HG02763 (cell line): ENCODE measurements around the gene ESYT2.
A peak's percentile ranks its signal among the peaks of the same experiment; 100 is the strongest.

Experiments
- ATAC-seq: cut with Tn5 transposase; IDR thresholded peaks from one replicate; pipeline ENCODE4 v1.9.1; 2021; ENCODE audit warnings: mild to moderate bottlenecking, moderate library complexity; ENCODE audit not compliant: unreplicated experiment

The ESYT2 gene

DNA sequence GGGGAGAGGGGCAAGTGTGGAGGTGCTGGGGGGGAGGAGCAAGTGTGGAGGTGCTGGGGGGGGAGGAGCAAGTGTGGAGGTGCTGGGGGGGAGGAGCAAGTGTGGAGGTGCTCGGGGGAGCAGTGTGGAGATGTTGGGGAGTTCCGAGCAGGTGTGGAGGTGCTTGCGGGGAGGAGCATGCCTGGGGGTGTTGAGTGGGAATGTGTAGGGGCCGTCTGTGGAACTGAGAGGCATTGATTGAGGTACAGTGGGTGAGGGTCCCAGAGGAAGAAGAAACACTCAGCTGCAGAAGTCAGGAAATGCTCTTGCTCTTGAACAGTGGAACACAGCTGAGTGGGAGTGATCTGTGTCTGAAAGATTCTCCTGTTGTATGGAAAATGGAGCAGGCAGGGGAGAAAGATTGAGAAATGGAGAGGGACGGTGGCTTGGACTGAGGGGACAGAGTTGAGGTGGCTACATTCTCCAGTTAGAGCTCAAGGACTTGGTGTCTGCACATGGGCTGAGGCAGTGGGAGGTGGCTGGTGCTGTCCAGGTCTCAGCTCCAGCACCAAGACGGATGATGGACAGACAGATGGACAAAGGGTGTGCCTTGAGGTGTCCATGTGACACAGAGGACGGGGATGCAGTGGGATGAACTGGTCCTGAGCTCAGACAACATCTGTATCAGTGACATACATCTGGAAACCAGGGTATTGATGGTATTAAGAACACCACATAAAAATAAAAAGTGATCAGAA is 99.5 kb downstream of the ESYT2 start:
- no peak for ATAC-seq

DNA sequence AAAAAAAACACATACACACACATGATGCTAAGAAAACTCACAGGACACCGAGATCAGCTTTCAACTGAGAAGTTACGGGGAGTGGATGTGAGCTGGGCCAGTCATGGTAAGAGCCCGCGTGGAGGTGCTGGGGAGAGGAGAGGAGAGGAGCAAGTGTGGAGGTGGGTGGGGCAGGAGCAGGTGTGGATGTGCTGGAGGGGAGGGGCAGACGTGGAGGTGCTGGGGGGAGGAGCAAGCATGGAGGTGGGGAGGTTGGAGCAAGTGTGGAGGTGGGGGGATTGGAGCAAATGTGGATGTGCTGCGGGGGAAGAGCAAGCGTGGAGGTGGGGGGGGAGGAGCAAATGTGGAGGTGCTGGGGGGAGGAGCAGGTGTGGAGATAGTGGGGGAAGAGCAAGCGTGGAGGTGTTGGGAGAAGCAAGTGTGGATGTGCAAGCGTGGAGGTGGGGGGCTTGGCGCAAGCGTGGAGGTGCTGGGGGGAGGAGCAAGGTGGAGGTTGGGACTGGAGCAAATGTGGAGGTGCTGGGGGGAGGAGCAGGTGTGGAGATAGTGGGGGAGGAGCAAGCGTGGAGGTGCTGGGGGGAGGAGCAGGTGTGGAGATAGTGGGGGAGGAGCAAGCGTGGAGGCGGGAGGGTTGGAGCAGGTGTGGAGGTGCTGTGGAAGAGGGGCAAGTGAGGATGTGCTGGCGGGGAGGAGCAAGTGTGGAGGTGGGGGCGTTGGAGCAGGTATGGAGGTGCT is 100.2 kb downstream of the ESYT2 start:
- no peak for ATAC-seq

GRCh38 chr7:158727690-158728089 is 101.6 kb downstream of the ESYT2 start:
- no peak for ATAC-seq

GRCh38 chr7:158726277-158726807 is 103.0 kb downstream of the ESYT2 start:
- ATAC-seq = no peak

- no peak for ATAC-seq
Observed at GRCh38 chr7:158725506-158725800, 103.9 kb downstream of the ESYT2 start.

GRCh38 chr7:158724658-158725505 is 104.4 kb downstream of the ESYT2 start:
- ATAC-seq = no peak

GRCh38 chr7:158723714-158724385 is 105.5 kb downstream of the ESYT2 start:
- no peak for ATAC-seq

GRCh38 chr7:158723266-158723665 is 106.0 kb downstream of the ESYT2 start:
- ATAC-seq = no peak

DNA sequence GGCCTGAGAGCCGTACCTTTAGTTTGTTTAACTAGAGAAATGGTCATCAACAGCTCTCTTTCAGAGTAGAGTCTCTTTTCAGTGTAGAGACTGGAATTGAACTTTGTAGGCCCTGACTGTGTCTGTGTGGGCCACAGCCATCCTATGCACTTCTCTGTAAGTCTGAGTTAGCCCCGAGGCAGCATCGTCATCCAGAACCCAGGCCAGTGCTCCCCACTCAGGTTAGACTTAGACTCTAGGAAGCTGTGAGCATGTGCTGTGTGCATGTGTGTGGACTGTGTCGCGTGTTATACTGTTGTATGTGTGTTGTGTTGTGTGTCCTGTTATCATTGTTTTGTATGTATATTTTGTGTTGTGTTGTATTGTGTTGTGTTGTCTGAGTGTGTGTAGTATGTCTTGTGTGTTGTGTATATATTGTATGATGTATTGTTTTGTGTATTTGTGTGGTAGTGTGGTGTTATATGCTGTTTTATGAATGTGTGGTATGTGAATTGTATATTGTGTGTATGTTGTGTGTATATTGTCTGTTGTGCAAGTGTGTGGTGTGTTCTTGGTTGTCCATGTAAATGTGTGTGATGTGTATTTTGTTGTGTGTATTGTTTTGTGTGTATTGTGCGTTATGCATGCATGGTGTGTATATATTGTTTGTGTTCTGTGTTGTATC is 106.6 kb downstream of the ESYT2 start:
- ATAC-seq = no peak

DNA sequence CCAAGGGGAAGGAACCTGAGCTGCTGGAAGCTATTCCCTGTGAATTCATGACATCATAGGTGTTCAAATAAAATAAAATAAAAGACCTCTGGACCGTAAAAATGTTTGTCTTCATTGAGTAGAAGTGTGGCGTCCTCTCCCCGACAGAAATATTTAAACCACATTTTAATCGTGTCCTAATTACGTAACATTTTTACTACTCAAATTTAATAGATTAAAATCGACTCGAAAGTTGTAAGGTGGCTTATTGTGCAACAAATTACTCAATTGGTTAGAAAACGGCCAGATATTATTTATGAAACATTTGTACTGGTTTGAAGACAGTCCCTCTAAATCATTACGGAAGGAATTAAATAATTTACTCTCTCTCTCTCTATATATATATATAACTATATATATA is 109.2 kb downstream of the ESYT2 start:
- no peak for ATAC-seq

DNA sequence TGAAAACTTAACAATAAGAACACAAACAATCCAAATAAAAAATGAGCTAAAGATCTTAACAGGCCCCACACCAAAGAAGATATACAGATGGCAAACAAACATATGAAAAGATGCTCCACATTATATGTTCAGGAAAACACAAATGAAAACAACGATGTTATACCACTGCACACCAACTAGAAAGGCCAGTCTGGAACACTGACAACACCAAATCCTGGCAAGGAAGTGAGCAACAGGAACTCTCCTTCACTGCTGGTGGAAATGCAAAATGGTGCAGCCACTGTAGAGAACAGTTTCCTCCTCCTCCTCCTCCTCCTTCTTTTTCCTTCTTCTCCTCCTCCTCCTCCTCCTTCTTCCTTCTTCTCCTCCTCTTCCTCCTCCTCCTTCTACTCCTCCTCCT is 112.5 kb downstream of the ESYT2 start:
- ATAC-seq = no peak

DNA sequence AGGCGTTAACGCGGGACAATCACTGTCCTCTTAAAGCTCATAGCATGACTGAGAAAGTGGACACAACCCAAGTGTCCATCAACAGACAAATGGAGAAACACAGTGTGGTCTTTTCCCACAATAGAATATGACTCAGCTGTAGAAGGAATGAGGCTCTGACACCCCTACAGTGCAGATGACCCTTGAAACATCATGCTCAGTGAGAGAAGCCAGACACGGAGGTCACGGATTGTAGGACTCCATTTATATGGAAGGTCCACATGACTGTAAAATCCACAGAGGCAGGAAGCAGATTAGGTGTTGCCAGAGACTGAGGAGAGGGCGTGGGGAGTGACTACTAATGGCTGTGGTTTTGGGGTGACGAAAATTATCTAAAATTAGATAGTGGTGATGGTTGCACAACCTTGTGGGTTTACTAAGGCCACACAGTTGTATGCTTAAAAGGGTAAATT is 118.6 kb downstream of the ESYT2 start:
- no peak for ATAC-seq

DNA sequence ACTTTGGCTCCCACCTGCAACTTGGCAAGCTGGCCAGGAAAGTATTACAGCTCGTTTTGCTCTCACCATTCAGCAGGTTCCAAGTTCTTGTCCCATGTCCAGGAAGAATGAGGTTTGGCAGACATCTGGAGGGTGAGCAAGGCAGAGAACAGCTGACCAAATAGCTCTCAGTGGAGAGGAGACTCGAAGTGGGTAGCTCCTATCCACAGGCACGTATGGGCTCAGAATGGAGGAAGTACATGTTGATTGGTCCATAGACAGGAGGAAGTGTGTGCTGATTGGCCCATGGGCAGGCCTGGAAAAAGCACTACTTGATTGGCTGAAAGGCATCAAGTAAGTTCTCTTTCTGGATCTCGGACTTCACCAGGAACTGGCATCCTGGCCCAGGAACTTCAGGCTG is 121.7 kb downstream of the ESYT2 start:
- no peak for ATAC-seq

GRCh38 chr7:158706710-158707590 is 122.4 kb downstream of the ESYT2 start:
- no peak for ATAC-seq

- ATAC-seq = no peak
Observed at GRCh38 chr7:158706273-158706704, 123.0 kb downstream of the ESYT2 start.

DNA sequence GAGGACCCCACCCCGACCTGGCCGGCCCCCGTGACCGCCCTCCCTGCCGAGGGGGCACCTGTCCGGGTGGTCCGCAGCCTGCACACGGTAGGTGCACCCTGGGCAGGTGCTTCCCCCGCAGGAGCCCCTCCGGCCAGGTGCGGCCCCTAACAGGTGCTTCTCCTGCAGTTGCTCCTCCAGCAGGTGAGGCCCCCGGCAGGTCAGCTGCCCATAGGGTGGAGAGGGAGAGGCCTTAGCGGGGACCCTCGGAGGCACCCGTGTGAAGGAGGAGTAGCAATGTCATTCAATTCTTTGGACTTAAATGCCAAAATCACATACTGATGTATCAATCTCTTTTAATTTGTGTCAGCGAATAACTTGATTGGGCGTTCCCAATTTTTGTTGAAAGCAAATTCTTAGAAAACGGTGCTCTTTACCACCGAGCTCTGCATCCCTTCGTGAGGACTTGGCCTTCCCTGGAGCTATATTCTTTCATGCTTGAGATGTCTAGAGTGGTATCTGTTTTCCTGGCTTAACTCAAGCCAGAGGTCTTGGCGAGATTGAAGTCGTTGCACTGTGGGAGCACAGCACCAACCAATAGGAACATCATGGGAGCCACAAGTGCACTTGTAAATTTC is 124.0 kb downstream of the ESYT2 start:
- no peak for ATAC-seq

GRCh38 chr7:158704524-158705233 is 124.6 kb downstream of the ESYT2 start, which contains the start of gene NCAPG2:
NCAPG2 (minus strand) TSS chr7:158704804; CDS start chr7:158701899, 2,905 bp downstream.
- ATAC-seq = peak; percentile 98
